ENCODE measurements around the gene HDHD3. TPM values are rescaled to one million over a fixed set of nuclear protein-coding genes. Genes with fewer than 3 reads are reported as not detected.

The HDHD3 gene
- total RNA-seq, 1 donor from 2014 or later = 33.9 TPM

DNA sequence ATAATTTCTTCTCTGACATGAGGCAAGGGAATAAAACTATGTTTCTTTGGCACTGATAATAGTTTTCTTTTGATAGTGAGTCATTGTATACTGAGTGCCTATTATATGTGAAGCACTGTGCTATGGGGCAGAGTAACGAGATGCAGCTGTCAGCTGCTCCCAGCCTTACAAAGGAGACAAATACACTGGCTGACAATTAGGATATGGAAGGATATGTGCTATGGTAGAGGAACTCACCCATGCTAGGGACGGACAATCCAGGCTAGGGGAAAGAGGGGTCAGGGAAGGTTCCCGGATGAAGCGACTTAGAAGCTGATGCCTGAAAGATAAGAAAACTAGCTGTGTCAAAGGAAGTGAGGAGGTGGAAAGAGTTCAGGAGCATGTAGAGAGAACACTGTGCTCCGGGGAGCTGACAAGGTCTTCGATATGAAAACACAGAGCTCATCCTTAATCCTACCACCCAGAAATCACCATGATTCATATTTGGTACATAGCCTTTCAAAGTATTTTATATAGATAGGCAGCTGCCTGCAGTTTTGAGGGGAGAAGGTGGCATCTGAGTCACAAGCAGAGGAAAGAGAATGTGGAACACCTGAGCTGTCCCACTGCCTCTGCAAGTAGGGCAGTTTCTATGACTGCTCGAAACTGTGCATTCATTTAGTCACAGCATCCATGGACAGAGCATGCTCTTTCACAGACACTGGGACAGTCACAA is 15.3 kb downstream of the HDHD3 start:
- DNase-seq (ENCODE audit: extremely low spot score, unreplicated experiment) = no peak
- Mint-ChIP-seq H3K4me3 (no peak overlapping the region), H3K27ac (no peak overlapping the region)

DNA sequence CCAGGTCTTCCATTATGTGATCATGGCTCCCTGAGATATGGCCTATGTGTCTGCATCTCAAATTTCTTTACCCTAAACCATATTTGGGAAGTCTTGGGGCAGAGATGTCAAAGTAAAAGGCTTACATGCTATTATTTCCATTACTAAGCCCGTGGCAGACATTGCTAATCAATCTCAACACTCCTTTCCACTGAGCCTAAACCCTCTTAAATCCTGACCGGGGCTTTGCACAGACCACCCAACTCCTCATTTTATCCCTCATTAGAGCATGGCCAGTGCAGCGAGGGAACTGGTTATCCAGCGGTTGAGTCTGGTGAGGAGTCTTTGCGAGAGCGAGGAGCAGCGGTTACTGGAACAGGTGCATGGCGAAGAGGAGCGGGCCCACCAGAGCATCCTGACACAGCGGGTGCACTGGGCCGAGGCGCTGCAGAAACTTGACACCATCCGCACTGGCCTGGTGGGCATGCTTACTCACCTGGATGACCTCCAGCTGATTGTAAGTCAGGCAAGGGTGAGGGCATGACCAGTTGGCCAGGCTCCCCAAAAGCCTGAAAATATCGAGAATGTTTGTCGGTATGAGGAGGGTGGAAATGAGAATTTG is 16.4 kb downstream of the HDHD3 start:
- Mint-ChIP-seq H3K4me1 (ENCODE audit: unreplicated experiment) (peaks cover 7% of the 10 kb centered on the region), H3K27ac (no peak overlapping the region), H3K36me3 (peaks cover 3% of the 10 kb centered on the region), H3K9me3 (no peaks in the 10 kb centered on the region), H3K4me3 (no peak overlapping the region), H3K27me3 (peaks cover 6% of the 10 kb centered on the region)
- TF ChIP-seq, protein P1, sequence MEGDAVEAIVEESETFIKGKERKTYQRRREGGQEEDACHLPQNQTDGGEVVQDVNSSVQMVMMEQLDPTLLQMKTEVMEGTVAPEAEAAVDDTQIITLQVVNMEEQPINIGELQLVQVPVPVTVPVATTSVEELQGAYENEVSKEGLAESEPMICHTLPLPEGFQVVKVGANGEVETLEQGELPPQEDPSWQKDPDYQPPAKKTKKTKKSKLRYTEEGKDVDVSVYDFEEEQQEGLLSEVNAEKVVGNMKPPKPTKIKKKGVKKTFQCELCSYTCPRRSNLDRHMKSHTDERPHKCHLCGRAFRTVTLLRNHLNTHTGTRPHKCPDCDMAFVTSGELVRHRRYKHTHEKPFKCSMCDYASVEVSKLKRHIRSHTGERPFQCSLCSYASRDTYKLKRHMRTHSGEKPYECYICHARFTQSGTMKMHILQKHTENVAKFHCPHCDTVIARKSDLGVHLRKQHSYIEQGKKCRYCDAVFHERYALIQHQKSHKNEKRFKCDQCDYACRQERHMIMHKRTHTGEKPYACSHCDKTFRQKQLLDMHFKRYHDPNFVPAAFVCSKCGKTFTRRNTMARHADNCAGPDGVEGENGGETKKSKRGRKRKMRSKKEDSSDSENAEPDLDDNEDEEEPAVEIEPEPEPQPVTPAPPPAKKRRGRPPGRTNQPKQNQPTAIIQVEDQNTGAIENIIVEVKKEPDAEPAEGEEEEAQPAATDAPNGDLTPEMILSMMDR (conservative IDR thresholded peaks at IDR 0.05) = no peak
- DNase-seq (ENCODE audit: extremely low spot score, unreplicated experiment) = no peak

More for the DNA sequence above, 15.3 kb downstream of the HDHD3 start:
- Mint-ChIP-seq H3K4me1 (ENCODE audit: unreplicated experiment) (peaks cover 7% of the 10 kb centered on the region), H3K36me3 (peaks cover 3% of the 10 kb centered on the region), H3K27me3 (peaks cover 5% of the 10 kb centered on the region), H3K9me3 (no peaks in the 10 kb centered on the region)
- TF ChIP-seq, protein P1 (conservative IDR thresholded peaks at IDR 0.05) = no peak

DNA sequence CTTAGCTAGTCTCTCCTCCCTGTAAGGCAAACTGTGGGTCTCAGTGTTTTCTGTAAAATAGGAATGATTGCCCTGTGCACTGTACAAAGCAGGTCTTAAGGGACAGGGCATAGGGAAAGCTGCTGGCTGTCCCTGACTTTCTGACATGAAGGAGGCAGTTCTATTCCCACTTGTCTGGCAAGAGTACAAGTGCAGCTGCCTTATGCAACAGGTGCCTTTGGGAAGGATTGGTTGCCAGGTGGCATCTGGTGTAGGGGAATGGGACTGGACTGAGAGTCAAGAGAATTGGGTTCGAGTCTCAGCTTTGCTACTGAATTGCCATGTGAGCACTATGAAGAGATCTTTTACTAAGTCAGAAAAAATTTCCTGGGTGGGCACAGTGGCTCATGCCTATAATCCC is 17.4 kb downstream of the HDHD3 start:
- H3K4me3 Mint-ChIP-seq = no peak overlapping the region
- TF ChIP-seq, protein P1 (conservative IDR thresholded peaks at IDR 0.05) = no peak
- DNase-seq (ENCODE audit: extremely low spot score, unreplicated experiment) = no peak
- H3K27ac Mint-ChIP-seq = no peak overlapping the region
- H3K4me1 Mint-ChIP-seq (ENCODE audit: unreplicated experiment) = peaks cover 7% of the 10 kb centered on the region
- H3K9me3 Mint-ChIP-seq = no peaks in the 10 kb centered on the region
- peaks cover 3% of the 10 kb centered on the region for H3K36me3 Mint-ChIP-seq
- peaks cover 11% of the 10 kb centered on the region for H3K27me3 Mint-ChIP-seq

DNA sequence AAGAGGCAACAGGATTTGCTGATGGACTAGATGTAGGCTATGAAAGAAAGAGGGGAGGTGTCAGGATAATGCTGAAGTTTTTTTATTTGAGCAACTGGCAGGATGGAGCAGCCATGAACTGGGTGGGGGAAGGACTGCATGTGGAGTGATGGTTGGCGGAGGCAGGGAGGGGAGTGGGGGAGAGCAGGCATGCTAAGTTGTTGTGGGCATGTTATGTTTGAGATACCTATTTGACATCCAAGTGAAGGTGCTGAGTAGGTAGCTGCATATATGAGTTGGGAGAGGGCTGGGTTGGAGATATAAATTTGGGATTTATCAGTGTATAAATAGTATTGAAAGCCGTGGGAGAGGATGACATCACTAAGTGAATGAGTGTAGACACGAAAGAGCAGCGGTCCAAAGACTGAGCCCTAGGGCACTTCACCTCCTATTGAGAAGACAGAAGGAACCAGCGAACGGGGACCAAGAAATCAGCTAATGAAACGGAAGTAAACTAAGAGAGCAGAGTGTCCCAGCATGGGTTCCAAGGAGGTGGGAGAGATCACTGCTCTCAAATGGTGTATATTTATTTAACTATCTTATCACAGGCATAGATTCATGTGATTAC is 20.0 kb downstream of the HDHD3 start:
- DNase-seq (ENCODE audit: extremely low spot score, unreplicated experiment) = no peak
- Mint-ChIP-seq H3K27me3 (peaks cover 31% of the 10 kb centered on the region), H3K27ac (no peak overlapping the region), H3K4me3 (no peak overlapping the region), H3K9me3 (no peaks in the 10 kb centered on the region), H3K4me1 (ENCODE audit: unreplicated experiment) (peaks cover 7% of the 10 kb centered on the region), H3K36me3 (peaks cover 9% of the 10 kb centered on the region)
- TF ChIP-seq, protein P1 (conservative IDR thresholded peaks at IDR 0.05) = no peak

DNA sequence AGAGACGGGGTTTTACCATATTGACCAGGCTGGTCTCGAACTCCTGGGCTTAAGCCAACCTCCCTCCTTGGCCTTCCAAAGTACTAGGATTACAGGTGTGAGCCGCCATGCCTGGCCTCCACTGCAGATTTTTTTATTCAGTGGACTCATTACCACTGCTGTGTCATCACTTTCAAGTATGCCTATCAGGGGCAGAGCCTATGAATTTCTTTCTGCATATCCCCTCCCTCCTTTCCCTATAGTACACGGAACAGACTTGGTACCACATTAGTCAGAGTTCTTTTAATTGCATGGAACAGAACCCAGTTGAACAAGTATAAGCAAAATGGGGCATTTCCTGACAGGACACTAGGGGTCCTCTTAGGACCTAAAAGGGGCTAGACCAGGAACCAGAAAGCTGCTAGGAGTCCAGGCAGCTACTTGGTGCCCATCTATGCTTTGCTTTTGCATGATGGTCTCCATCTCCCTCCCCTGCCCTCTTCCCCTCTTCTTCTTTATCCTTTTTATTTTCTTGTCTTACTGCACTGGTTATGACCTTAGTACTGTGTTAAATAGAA is 21.7 kb downstream of the HDHD3 start:
- no peak overlapping the region for H3K4me3 Mint-ChIP-seq
- H3K4me1 Mint-ChIP-seq (ENCODE audit: unreplicated experiment) = no peaks in the 10 kb centered on the region
- no peak for DNase-seq (ENCODE audit: extremely low spot score, unreplicated experiment)
- peaks cover 9% of the 10 kb centered on the region for H3K36me3 Mint-ChIP-seq
- H3K9me3 Mint-ChIP-seq = no peaks in the 10 kb centered on the region
- TF ChIP-seq, protein P1 (conservative IDR thresholded peaks at IDR 0.05) = peak; percentile 25
- H3K27ac Mint-ChIP-seq = no peak overlapping the region
- peaks cover 46% of the 10 kb centered on the region for H3K27me3 Mint-ChIP-seq

Data from type B pancreatic cell (in vitro differentiated cells).